Tibial artery (tissue), 4 donors: ENCODE data around the gene XK.

Experiments
- DNase-seq, 2 donors: peaks; one replicate each; pipeline ENCODE4 v3.0.0-alpha.2; 2019
- H3K27ac ChIP-seq, 2 donors: fragments of 200-600 bp; sonication (generic) in 1 of 2; 1 replicate in 1 of 2; 2 replicates in 1 of 2; pipeline ENCODE4 v1.5.1; 2018 to 2019; ENCODE audit warnings: mild to moderate bottlenecking in 1 of 2
- H3K27me3 ChIP-seq, 2 donors: fragments of 200-600 bp; sonication (generic) in 1 of 2; one replicate each; pipeline versions ENCODE4 v1.5.1 to v1.6.0; 2016 to 2019
- H3K36me3 ChIP-seq, 3 donors: fragments of 200-600 bp; sonication (generic) in 2 of 3; one replicate each; pipeline ENCODE4 v1.5.1; 2016 to 2019; ENCODE audit warnings: mild to moderate bottlenecking in 2 of 3
- H3K4me1 ChIP-seq, 4 donors: fragments of 200-600 bp; sonication (generic) in 2 of 4; 1 replicate in 3 of 4; 2 replicates in 1 of 4; pipeline ENCODE4 v1.5.1; 2016 to 2019
- H3K4me3 ChIP-seq, 2 donors: fragments of 200-600 bp; sonication (generic) in 1 of 2; 1 replicate in 1 of 2; 2 replicates in 1 of 2; pipeline ENCODE4 v1.5.1; 2018 to 2019; ENCODE audit warnings: mild to moderate bottlenecking in 2 of 2
- H3K9me3 ChIP-seq, 3 donors: fragments of 200-600 bp; sonication (generic) in 1 of 3; one replicate each; pipeline ENCODE4 v1.5.1; 2016 to 2019
- intact Hi-C: fragments of 100-400 bp; cut with DNase I; formaldehyde crosslinking; loops from one replicate; pipeline ENCODE4 v1.15.0; 2023; ENCODE audit warnings: low total_unique reads
- TF ChIP-seq, protein P1 (sequence below), 2 experiments: fragments of 200-600 bp in 1 of 2; fragments of 450-650 bp in 1 of 2; IDR thresholded peaks; one replicate each; pipeline ENCODE4 v1.5.1; 2017 to 2019; ENCODE audit warnings: antibody characterized with exemption in 2 of 2, mild to moderate bottlenecking in 1 of 2, moderate library complexity in 1 of 2

Gene XK

DNA sequence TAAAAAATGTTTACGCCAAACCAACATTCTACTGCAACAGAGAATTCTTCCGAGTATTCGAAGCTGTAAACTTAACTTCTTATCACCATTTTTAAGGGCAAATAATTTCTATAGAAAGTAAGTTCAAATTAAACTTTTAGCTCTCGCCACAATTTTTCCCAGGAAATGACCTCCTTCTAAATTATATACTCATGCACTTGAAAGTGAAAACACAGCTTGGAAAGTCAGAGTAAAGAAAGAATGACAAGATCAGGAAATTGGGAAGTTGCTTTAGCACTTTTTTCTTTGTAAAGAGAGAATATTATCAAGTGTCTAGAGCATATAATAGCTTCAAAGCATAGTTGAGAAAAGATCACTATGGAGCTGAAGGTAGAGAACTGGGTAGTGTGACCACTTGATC, 95.5 kb downstream of the XK start:
- Histone ChIP-seq H3K36me3 (no peaks in the 10 kb centered on the region), H3K27me3 (no peaks in the 10 kb centered on the region), H3K4me1 (no peaks in the 10 kb centered on the region), H3K9me3 (no peaks in the 10 kb centered on the region), H3K4me3 (peak overlapping the region in 1 of 2 donors; percentile 1), H3K27ac (no peak overlapping the region)
- TF ChIP-seq, protein P1, sequence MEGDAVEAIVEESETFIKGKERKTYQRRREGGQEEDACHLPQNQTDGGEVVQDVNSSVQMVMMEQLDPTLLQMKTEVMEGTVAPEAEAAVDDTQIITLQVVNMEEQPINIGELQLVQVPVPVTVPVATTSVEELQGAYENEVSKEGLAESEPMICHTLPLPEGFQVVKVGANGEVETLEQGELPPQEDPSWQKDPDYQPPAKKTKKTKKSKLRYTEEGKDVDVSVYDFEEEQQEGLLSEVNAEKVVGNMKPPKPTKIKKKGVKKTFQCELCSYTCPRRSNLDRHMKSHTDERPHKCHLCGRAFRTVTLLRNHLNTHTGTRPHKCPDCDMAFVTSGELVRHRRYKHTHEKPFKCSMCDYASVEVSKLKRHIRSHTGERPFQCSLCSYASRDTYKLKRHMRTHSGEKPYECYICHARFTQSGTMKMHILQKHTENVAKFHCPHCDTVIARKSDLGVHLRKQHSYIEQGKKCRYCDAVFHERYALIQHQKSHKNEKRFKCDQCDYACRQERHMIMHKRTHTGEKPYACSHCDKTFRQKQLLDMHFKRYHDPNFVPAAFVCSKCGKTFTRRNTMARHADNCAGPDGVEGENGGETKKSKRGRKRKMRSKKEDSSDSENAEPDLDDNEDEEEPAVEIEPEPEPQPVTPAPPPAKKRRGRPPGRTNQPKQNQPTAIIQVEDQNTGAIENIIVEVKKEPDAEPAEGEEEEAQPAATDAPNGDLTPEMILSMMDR (IDR thresholded peaks at IDR 0.05) = no peak
- intact Hi-C loops = no loop called here
- no peak for DNase-seq
